GM12873 (cell line): Measurements from ENCODE around the gene TNFRSF25.

Source experiments
- TF ChIP-seq, protein P1 (sequence below): IDR thresholded peaks from 2 replicates; pipeline ENCODE4 v1.5.1; 2012; ENCODE audit warnings: low read depth, mild to moderate bottlenecking, moderate library complexity, low read length, control low read depth; ENCODE audit not compliant: insufficient read depth; ENCODE audit errors: missing control alignments

TNFRSF25 gene

DNA sequence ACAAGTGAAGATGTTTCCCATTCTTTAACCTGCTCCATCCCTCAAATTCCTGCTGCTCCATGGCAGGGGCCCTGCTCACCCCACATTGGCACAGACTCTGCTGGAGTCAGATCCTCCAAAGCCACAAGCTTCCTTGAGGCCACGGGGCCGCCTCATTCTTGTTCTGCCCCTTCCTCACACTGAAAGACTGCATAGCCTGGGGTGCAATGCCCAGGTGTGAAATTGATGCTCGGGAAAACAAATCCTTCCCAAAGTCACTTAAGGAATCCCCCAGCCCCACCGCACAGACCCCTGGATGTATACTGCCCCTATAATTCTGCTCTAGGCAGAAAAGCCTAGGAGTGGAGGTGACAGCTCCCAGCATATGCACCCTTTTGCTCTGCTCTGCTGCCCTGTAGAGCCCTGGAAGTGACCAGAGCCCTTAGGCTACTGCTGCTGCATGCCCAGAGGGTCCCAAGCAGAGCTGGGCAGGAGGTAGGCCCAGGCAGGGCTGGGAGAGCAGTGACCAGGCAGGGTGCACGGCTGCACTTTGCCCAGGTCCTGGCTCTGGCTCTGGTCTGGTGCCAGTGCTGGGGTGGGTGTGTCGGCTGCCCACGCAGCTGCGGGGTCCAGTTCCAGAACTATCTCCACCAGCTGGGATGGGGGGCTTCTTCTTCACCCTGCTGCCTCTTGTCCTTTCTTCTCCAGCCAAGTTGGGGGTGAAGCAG, 47.9 kb downstream of the TNFRSF25 start:
- TF ChIP-seq, protein P1, sequence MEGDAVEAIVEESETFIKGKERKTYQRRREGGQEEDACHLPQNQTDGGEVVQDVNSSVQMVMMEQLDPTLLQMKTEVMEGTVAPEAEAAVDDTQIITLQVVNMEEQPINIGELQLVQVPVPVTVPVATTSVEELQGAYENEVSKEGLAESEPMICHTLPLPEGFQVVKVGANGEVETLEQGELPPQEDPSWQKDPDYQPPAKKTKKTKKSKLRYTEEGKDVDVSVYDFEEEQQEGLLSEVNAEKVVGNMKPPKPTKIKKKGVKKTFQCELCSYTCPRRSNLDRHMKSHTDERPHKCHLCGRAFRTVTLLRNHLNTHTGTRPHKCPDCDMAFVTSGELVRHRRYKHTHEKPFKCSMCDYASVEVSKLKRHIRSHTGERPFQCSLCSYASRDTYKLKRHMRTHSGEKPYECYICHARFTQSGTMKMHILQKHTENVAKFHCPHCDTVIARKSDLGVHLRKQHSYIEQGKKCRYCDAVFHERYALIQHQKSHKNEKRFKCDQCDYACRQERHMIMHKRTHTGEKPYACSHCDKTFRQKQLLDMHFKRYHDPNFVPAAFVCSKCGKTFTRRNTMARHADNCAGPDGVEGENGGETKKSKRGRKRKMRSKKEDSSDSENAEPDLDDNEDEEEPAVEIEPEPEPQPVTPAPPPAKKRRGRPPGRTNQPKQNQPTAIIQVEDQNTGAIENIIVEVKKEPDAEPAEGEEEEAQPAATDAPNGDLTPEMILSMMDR = no peak

DNA sequence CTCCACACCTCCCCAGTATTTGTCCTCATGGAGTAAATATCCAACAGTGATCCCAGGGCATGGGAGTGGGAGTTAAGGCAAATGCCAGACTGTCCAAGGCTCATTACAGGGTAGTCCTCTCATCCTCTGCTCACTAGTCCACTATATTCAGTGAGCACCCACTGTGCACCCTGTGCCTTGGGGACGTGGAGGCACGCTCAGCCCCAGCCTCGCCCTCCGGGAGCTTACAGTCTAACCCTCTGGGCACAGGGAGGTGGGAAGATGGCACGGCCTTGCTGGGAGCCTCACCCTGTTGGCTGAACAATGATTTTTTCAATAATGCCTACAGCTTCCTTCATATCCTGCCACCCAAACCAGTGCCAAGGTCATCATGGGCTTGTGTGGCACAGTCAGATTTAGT, 49.1 kb downstream of the TNFRSF25 start:
- TF ChIP-seq, protein P1 = no peak

DNA sequence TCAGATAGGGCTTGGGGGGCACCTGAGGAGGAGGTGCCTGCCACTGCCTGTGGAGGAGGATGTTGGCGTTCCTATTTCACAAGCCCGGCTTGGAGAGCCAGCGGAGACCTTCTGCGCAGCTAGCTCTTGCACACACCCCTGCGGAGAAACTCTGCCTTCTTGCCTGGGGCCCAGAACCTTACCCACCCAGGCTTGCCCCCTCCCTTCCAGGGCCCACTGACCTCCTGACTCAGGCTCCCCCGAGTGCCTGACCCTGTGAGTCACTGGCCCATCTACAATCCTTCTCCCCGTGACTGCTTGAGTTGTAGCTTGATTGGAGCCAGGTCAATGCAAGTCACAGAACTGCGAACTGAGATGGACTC, 49.7 kb downstream of the TNFRSF25 start:
- TF ChIP-seq, protein P1 = no peak

DNA sequence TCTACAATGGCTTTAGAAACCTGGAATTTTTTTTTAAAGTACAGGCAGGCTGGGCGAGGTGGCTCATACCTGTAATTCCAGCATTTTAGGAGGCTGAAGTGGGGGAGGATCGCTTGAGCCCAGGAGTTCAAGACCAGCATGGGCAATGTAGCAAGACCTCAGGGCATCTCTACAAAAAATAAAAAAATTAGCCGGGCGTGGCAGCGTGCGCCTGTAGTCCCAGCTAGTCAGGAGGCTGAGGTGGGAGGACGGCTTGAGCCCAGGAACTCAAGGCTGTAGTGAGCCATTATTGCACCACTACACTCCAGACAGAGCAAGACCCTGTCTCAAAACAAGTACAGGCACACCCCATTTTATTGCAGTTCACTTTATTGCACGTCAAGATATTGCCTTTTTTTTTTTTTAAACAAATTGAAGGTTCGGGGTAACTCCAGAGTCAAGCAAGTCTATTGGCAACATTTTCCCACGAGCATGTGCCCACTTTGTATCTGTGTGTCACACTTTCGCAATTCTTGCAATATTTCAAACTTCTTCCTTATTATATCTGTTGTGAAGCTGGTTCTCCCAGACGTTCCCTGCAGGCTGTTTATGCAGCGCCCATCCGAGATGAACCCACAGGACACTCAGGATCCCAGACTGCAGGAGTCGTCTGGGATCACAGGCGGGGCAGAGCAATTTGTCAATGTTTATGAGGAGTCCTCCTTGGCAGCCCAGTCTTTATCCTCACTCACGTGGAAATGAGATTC, 50.9 kb downstream of the TNFRSF25 start:
- TF ChIP-seq, protein P1 = no peak

DNA sequence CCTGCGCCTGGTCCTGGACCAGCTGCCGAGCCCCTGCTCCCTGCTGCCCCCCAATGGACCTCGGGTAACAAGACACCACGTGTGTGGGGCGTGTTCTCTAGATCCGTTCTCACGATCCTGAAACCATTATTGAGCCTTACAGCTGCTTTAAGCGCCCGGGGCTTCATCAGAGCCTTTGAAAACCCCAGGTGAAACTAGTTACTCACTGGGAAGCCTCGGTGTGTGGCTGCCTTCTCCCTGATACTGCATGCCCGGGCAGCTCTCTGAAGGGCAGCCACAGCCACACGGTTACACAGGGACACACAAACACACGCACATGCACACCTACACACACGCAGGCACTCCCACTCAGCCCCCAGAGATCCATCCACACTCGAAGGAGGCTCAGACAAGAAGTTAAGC, 51.5 kb downstream of the TNFRSF25 start:
- TF ChIP-seq, protein P1 = peak; percentile 71

DNA sequence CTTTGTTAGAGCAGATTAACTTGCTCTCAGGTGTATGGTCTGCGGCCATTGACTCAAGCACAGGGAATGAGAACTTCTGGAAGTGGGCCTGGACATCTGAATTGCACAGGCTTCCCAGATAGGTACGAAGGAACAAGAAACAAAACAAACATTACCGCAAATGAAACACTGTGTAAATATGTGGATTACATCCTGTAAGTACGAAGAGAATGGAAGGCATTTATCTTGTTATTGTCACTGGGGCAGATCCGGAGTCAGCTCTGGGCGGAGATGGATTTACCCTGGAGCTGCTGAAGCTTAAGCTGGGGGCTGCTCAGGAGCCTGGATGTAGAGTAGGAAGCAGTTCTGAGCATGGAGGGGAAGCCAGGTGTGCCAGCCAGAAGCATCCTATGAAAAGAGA, 53.1 kb downstream of the TNFRSF25 start:
- TF ChIP-seq, protein P1 = no peak
